Activated B cell treated with CpG ODN at 0.5 μM for 24 hours (primary cell): Measurements from ENCODE around the gene PTPRE. TPM values are rescaled to one million over a fixed set of nuclear protein-coding genes. Genes with fewer than 3 reads are reported as not detected.

ENCODE experiments used
- ATAC-seq: fragments of 200-7000 bp; cut with Tn5 transposase; one replicate; pipeline ENCODE4 v1.10.0; 2021; ENCODE audit warnings: low read depth, mild to moderate bottlenecking, moderate library complexity
- CTCF ChIA-PET: fragments of 350-600 bp; sonication (Branson Sonifier 250); formaldehyde crosslinking; loops from one replicate; lab custom pipeline; 2021; ENCODE audit warnings: antibody characterized with exemption; lab: Charles Lee
- POLR2A ChIA-PET: fragments of 350-600 bp; sonication (Branson Sonifier 250); formaldehyde crosslinking; loops from one replicate; lab custom pipeline; 2021; ENCODE audit warnings: antibody characterized with exemption; lab: Charles Lee
- DNase-seq: peaks from one replicate; pipeline ENCODE4 v3.0.0; 2022
- H3K27ac Mint-ChIP-seq: one replicate; pipeline ENCODE4 v1.8.0; 2020; ENCODE audit warnings: mixed read lengths
- H3K27me3 Mint-ChIP-seq: one replicate; pipeline ENCODE4 v1.8.0; 2021; ENCODE audit warnings: mixed read lengths
- H3K36me3 Mint-ChIP-seq: one replicate; pipeline ENCODE4 v1.8.0; 2021; ENCODE audit warnings: low read depth, mixed read lengths
- H3K4me1 Mint-ChIP-seq: one replicate; pipeline ENCODE4 v1.8.0; 2021; ENCODE audit warnings: mixed read lengths
- H3K4me3 Mint-ChIP-seq: one replicate; pipeline ENCODE4 v1.8.0; 2020; ENCODE audit warnings: mild to moderate bottlenecking, mixed read lengths
- H3K9me3 Mint-ChIP-seq: one replicate; pipeline ENCODE4 v1.8.0; 2020; ENCODE audit warnings: mixed read lengths
- CTCF ChIP-seq: fragments of 200-600 bp; IDR thresholded peaks from one replicate; pipeline ENCODE4 v1.8.0; 2022; ENCODE audit warnings: antibody characterized with exemption, mild to moderate bottlenecking
- intact Hi-C: fragments of 100-400 bp; cut with micrococcal nuclease; formaldehyde crosslinking; loops from one replicate; pipeline ENCODE4 v1.15.1; 2024
- total RNA-seq: library from RNA; stranded (reverse); gene quantifications from 2 replicates; pipeline ENCODE4 v1.2.3, GENCODE V29; 2022

Gene PTPRE
- total RNA-seq, 1 donor from 2014 or later = 36.8 TPM

DNA sequence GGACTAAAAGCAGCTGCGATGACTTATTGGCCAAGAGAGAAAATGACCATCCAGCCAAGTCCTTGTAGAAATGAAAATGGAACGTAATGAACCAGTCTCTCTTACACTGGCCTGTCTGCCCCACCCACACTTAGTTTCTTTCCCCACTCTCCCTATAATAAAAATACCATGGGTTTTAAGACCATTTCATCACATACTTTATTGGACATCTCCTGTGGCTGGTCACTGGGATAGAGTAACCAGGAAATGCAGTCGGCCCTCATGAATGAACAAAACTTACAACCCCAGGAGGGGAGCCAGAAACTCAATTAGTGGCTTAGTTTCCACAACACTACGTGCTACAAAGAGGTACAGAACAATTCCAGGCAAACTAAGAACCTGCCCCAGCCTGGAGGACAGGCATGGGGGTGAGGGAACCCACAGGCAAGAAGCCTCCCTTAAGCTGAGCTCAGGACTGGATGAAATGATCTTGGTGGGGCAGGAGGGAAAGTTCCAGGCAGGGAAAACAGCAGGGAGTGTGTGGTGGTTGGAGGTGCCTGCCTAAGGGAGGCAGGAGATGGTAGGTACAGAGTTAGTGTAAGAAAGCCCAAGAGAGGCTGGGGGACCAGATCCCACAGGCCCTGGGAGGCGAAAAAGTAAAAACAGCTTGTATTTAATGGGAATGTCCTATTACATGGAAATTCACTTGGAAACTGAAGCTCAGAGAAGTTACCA lies 189.7 kb downstream of the PTPRE start:
- Mint-ChIP-seq H3K27me3 (no peaks in the 10 kb centered on the region), H3K4me3 (no peak overlapping the region), H3K4me1 (peaks cover 14% of the 10 kb centered on the region), H3K36me3 (no peaks in the 10 kb centered on the region), H3K27ac (no peak overlapping the region), H3K9me3 (no peaks in the 10 kb centered on the region)
- no peak for DNase-seq
- ChIA-PET CTCF (no interaction called here), POLR2A (no interaction called here)
- no peak for ATAC-seq
- intact Hi-C loops = no loop called here
- TF ChIP-seq CTCF = no peak

DNA sequence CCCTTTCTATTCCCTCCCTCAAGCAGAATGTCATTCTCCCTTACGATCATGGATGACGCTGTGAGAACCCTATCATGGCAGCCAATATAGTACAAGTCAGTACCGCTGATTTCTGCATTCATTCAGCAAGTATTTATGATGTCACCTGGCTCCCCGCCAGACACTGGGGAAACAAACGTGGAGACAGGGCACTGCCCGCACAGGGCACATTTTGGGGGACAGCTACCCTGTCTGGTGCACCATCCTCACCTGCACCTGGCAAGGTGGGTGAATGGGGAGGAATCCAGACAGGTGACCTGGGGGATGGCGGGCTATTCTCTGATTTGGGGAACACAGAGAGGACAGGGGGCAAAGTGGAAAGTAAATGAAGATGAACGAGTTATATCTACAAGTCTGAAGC lies 190.9 kb downstream of the PTPRE start:
- ATAC-seq (no peak), DNase-seq (no peak)
- ChIA-PET POLR2A (no interaction called here), CTCF (no interaction called here)
- intact Hi-C loops = no loop called here
- H3K27ac Mint-ChIP-seq = no peak overlapping the region
- no peak overlapping the region for H3K4me3 Mint-ChIP-seq
- H3K4me1 Mint-ChIP-seq = peaks cover 14% of the 10 kb centered on the region
- no peaks in the 10 kb centered on the region for H3K9me3 Mint-ChIP-seq
- no peak for TF ChIP-seq CTCF
- H3K27me3 Mint-ChIP-seq = no peaks in the 10 kb centered on the region
- no peaks in the 10 kb centered on the region for H3K36me3 Mint-ChIP-seq

GRCh38 chr10:128098631-128099030 lies 191.7 kb downstream of the PTPRE start:
- peaks cover 14% of the 10 kb centered on the region for H3K4me1 Mint-ChIP-seq
- H3K4me3 Mint-ChIP-seq = no peak overlapping the region
- DNase-seq (no peak), ATAC-seq (no peak)
- CTCF ChIA-PET = no interaction called here
- H3K9me3 Mint-ChIP-seq = no peaks in the 10 kb centered on the region
- POLR2A ChIA-PET = no interaction called here
- H3K27ac Mint-ChIP-seq = no peak overlapping the region
- no peak for TF ChIP-seq CTCF
- no peaks in the 10 kb centered on the region for H3K27me3 Mint-ChIP-seq
- H3K36me3 Mint-ChIP-seq = no peaks in the 10 kb centered on the region
- intact Hi-C loops = no loop called here

DNA sequence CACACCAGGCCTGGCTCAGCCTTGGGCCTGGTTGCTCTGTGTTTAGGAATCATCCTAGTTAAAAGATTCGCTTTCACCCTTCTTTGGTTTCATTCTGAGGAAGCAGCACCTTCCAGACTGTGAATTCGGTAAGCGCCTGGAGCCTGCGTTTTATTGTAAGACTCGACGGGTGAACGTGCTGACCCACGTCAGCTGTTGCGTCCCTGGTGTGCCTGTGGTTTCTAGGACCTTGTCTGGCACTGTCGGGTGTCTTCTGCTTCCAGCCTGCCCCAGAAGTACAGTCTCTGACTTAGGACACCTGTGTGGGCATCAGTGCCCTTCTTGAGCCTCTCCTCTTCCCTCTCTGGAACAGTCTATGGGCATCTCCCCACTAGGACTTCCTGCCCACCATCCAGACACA lies 193.0 kb downstream of the PTPRE start:
- ChIA-PET CTCF (no interaction called here), POLR2A (no interaction called here)
- DNase-seq = no peak
- no peaks in the 10 kb centered on the region for H3K27me3 Mint-ChIP-seq
- ATAC-seq = no peak
- H3K4me3 Mint-ChIP-seq = no peak overlapping the region
- H3K9me3 Mint-ChIP-seq = no peaks in the 10 kb centered on the region
- H3K27ac Mint-ChIP-seq = no peak overlapping the region
- H3K36me3 Mint-ChIP-seq = no peaks in the 10 kb centered on the region
- intact Hi-C loops = no loop called here
- TF ChIP-seq CTCF = no peak
- peaks cover 14% of the 10 kb centered on the region for H3K4me1 Mint-ChIP-seq

DNA sequence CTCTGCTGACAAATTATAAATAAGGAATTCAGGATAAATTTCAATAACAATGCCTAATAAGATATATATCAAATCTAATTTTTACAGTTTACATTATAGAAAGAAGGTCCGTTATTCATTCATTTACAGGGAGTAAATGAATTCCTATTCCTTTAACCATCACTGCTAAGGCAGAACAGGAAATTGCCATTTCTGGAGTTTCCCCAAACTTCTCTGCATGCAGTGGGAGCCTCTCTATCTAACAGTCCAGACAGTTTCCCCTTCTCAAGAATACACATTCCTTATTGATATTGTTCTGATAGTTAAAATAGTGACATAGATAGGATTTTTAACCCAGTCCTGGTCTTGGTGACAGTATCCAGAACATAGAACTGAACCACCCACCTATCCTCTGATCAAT lies 195.0 kb downstream of the PTPRE start:
- no peak for ATAC-seq
- Mint-ChIP-seq H3K27ac (no peak overlapping the region), H3K4me1 (no peaks in the 10 kb centered on the region), H3K9me3 (no peaks in the 10 kb centered on the region), H3K4me3 (no peak overlapping the region), H3K36me3 (no peaks in the 10 kb centered on the region), H3K27me3 (no peaks in the 10 kb centered on the region)
- POLR2A ChIA-PET = no interaction called here
- CTCF ChIA-PET = no interaction called here
- no peak for TF ChIP-seq CTCF
- no peak for DNase-seq
- intact Hi-C loops = no loop called here
